GM19328 (cell line): ENCODE results near the gene BORA.
"Not testable (repeated sequence)": the region's sequence is repeated elsewhere in the genome, so short reads cannot be mapped to it uniquely, and the experiment has no call there.

Experiments used
- ATAC-seq: cut with Tn5 transposase; IDR thresholded peaks from one replicate; pipeline ENCODE4 v1.9.1; 2021; ENCODE audit warnings: mild to moderate bottlenecking, moderate library complexity; ENCODE audit not compliant: unreplicated experiment

Gene BORA

DNA sequence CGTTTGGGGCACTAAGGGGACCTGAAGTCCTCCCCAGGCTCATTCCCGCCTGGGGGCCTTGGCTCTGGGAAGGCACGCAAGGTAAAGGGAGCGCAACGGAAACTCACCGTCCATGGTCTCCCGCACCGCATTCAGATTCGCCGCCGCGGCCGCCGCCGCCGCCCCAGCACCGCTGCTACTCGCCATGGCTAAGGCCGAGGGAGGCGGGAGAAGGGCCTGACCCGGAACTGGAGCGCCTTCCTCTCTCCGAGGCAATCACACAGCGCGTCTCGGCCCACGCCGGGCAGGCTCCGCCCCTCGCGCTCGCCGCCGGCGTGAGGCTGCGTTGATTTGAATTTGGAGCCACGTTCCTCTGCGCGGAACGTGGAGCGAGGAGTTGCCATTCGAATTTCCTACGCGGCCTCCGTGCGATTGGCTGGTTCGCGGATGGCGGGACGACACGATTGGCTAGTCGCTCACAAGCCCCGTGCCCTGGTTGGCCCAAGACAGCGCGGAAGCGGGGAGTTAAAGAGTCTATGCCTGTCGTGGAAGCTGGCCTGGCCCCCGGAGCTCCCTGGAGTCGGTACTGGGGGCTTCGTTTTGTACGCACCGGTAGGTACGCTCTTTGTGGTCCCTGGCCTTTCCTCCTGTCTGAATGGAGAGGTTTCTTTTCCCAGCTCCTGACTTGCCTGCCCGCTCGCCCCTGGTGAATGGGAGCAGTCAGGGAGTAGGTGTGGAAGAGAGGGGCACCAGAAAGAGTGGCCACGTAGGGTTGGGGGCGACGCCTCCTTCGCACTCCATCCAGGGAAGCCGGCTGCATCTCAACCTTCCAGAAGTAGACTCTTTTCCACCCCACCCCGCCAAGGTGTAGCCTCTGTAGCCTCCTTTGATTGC is at the start of gene BORA, which contains the start of gene MZT1:
TSS of gene BORA (plus strand) at position 507 of the 873 bp plus-strand sequence. CDS start 1,018 bp downstream, outside the sequence.
TSS of gene MZT1 (minus strand) at position 213 of the 873 bp plus-strand sequence. CDS start at position 186, 27 bp downstream.
- ATAC-seq, result peak; percentile 95

DNA sequence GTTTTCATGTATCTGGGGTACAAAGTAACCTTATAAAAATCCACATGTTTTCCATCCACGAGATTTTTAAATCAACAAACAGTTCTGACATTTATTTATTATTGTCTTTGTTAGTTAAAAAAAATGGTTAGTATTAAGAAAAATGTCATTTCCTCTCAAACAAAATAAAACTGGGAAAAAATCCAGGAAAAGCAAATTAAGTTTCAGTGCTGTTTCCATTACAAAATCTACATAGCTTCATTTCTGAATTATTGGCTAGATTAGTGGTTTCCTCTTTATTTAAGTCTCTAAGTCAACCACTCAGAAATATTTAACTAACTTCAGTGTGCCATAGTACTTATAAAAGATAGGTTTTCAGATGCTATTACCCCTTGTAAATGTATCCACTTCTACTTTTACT is 49.4 kb upstream of the BORA start:
- no peak for ATAC-seq

DNA sequence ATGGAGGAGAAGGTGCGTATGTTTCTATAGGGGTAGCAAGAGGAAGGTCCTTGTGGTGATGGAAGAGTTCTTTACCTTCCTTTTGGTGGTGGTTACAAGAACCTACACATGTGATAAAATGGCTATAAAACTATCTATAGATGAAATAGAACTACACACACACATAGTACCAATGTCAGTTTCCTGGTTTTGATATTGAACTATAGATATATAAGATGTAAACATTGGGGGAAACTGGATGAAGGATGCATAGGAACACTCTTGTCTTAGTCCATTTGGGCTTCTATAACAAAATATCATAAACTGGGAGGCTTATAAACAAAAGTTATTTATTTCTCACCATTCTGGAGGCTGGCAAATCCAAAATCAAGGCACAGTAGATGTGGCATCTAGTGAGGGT is 47.4 kb upstream of the BORA start:
- no peak for ATAC-seq

DNA sequence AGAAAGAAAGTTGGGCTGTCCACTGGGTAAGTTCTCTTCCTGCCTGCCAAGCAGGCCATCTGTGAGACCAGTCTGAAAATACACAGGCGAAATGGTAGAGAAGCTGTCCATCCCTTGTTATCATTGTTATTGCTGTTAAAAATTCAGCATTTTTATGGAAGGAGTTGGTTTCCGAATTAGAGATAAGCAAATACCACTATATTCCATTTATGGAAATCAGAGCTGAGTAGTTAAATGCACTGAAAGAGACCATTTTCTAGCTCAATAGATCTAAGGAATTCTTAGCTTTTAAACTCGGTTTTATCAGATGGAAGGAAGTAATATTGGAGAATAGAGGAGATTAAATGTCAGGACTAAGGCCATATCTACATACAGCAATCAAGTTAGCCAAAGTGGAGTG is 41.0 kb upstream of the BORA start:
- ATAC-seq, result no peak

DNA sequence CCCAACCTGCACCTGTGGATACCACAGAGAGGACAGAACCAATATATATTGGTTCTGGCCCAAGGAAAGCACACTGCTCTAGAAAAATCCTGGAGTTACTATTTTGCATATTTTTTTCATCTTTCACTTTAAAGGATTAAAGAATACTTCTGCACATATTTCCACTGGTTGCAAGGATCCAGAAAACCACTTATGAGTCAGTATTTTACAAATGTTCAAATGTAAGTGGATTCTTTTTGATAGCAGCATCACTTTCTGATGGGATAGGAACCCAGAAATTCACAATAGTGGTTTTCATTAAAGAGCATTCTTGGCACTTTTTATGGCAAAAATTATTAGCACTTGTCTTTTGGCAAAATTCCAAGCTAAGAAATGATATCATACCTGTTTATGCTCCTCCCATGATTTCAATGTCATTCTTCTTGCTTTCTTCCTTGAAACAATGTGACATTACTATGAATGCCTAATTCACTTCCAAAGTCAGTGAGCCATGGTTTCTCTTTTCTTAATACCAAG is 38.5 kb upstream of the BORA start:
- ATAC-seq, result no peak

DNA sequence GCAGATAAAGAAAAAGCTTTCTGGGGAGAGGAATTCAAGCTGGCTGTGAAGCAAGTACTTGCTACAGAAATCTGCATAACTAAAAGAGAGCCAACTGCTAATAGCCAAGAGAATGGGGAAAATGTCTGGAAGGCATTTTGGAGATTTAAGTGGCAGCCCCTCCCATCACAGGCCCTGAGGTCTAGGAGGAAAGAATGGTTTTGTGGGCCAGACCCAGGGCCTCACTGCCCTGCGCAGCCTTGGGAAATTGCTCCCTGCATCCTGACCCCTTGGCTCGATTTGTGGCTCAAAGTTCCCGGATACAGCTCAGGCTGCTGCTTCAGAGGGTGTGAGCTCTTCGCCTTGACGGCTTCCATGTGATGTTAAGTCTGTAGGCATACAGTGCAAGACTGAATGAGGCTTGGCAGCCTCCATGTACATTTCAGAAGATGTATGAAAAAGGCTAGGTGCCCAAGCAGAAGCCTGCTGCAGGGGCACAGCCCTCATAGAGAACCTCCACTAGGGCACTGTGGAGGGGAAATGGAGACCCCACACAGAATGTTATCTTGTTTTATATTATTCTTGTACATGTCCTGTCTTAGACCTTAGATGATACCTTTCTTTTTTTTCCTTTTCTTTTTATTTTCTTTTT is 34.7 kb upstream of the BORA start:
- ATAC-seq, result no peak

DNA sequence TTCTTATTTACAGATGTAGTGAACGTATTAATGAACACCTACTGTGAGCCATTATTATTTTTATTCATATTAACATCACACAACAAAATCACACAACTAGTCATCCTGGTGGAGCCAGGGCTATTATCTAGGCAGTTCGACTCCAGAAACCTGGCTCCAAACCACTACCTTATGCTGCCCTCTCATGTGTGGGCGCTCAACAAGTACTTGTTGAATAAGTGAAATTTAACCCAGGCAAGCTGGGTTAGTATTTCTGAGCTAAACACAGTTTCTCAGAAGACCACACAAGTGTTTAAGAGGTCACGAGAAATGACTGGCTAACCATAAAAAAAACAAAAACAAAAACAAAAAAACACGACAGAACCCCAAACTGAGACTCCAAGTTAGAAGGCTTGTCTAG is 33.9 kb upstream of the BORA start:
- ATAC-seq, result no peak

DNA sequence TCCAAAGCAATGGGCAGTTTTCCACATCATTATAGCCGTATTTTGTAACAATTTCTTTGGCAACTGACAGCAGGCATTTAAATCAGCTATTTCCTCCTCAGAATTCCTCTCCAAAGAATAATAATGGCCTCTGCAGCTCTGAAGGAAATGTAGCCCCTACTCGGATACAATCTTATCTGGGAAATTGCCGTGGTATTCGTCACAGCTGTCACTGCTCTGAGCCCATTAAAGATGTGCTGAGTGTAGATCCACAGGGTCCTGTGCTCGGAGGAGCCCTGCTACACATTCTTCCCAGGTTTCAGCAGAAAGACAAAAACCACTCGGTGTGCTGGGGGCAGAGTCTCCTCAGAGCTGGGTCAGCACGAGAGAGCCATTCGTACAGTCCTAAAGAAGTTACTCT is 33.4 kb upstream of the BORA start:
- ATAC-seq, result no peak

DNA sequence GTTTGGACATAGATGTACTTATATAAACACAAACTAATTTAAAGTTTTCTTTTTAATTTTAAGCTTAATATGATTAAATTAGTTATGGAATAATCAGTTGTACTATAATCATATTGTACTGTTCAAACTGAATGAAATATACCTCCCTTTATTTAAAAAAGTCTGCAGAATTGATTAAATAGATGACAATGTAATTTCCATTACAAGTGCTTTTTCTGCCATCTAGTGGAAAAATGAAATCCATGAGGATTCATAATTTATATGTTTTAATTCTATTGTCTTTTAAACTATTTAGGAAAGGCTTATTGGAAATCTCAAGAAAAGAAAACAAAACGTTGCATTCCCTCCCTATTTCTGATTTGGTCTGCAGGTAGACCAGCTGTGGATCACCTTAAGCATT is 31.1 kb upstream of the BORA start:
- ATAC-seq, result no peak

DNA sequence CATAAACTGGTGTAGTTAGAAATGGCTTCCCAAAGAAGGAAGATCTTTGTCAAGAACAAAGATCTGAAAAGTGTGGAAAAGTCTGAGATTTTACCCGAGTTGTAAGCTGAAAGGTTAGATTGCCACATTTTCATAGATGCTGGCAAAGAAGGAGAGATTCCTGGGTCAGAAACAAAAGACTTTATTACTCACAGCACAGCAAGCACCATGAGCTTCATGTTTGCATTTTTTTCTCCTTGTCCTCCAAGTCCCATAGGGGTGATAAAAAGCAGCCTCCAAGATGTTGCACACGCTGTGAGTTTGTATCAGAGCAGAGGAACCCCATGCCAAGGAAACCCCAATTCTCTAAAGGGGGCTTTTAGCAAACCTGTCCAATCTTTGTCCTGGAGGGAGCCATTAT is 29.6 kb upstream of the BORA start:
- no peak for ATAC-seq

DNA sequence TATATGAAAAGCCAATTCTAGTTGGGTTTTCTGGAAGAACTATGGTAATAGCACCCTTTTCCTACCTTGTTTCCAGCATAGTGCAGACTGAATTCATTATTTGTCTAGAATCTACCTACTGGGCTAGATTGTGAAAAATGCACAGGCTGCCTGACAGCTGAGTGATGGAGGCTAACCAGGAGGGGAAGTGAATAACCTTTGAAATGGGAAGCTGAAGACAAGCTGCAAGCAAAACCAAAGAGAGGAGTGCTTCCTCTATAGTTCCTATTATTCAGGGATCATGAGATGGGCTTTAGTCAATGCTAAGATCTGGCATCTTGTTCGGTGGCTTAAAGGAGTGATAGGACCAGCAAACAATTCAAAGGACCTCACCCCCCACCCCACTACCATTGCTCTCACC is 27.2 kb upstream of the BORA start:
- ATAC-seq, result no peak

DNA sequence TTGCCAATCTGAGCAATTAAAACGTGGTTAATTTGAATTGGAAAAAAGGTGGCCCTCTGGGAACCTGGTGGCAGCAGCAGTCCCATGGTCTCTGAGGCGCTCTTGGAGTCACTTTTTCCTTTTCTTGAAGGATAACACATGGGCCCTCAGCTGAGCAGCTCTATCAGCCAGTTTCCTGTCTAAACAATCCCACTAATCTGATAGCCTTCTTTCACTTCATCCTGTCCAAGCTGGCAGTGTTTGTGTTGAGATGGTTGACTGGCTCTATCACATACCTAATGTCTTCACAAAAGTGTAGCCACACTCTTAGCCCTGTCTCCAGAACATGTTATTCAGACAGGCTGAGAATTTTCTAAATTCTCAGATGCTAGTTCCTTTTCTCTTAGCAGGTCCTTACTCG is 10.9 kb upstream of the BORA start:
- ATAC-seq, result no peak

DNA sequence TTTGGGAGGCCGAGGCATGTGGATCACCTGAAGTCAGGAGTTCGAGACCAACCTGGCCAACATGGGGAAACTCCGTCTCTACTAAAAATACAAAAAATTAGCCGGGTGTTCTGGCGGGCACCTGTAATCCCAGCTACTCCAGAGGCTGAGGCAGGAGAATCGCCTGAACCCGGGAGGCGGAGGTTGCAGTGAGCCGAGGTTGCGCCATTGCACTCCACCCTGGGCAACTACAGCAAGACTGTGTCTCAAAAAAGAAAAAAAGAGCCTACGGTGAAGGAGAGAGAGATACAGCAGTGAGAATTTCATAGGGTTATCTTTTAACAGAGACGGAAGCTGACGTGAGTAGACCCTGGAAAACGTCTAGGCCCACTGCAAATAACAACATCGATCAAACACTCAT is 1.5 kb upstream of the BORA start:
- ATAC-seq, result not testable (repeated sequence)

DNA sequence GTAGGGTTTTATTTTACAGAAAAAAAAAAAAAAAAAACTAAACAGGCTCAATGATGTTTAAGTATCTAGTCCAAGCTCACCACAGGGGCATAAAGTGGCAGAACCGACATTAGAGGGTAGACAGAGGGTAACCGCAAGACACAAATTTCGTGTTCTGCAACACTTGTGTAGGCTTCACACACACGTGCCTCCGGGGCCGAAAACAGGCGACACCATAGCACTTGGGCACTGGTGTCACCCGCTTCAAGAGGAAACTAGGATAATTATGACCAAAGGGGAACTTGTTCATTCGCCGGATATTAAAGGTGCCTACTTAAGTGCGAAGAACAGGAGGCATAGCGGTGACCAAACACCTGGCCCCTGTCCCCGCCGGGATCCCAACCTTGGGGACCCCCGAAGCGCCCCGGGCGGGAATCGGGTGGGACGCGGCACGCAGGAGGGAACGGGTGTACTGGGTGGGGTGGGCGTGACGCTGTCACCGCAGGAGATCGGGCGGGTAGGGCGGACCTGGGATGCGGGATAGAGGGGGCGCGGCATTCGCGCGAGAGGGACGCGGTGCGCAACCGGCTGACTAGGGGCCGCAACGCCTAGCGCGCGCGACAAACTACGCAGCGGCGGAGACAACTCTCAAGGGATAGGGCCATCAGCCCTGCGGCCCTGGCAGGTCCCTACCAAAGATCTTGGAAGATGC is 852 bp upstream of the BORA start:
- ATAC-seq, result peak; percentile 14

DNA sequence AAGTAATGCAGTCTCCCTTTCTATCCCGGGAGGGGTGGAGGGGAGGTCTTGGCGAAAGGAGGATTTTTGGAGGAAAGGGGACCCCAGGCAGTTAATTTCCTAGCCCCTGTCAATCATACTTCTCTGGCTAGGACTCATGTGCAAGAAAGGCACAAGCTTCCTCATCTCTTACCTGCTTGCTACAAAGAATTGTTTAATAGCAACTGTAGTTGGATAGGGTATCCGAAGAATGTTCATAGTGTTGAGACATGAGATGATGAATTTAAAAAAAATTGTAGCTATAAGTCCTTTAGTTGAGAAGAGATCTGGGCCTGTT is 525 bp downstream of the BORA start:
- ATAC-seq, result no peak

DNA sequence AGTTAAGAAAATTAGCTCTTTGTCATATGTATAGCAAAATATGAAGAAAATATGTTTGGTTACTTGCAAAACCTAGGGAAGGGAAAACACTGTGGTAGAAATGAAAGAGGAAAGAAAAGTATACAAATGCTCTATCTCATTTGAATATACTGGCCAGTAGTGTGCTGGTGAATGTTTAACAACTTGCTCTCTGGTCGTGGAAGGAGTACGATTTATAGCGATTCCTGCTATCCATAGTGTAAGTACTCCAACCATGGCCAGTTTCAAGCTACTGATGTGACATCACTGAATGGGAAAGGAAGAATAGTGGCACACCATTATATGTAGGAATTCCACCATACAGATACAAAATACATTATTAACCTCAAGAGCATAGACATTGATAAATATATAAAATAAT is 9.3 kb downstream of the BORA start:
- no peak for ATAC-seq

DNA sequence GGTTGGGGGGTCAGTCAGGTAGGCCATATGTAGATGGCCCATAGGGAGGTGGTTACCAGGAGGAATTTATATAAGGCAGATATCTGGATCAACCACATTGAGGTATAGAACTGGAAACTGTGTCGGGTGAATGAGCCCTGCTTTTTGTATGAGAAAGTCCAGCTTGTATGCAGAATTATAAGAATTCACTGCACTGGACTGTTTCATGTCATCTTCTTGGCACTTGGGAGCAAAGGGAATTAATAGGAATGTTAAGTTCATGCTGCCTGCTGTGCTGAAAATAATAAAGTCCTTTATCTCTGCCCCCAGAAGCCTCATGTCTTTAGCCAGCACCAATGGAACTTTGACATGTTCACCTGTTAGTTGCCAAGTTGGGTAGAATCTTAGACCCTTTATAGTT is 12.3 kb downstream of the BORA start:
- no peak for ATAC-seq

DNA sequence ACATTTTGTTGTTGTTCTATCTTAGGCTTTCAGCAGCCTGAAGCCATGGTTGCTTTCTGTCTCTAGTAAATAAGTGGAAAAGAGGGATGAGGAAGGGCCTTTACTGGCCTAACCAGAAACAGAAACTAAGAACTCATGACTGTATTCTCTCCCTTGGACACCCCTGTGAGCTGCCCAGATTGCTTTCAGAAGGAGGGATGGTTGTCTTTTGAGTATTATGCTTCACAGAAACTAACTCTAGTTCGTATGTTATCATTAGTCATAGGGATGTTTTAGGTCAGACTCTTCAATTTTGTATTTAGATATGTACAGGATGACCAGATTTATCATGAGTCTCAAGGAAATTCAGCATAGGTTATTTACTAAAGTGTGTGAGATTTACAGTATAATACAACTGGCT is 17.5 kb downstream of the BORA start:
- no peak for ATAC-seq

DNA sequence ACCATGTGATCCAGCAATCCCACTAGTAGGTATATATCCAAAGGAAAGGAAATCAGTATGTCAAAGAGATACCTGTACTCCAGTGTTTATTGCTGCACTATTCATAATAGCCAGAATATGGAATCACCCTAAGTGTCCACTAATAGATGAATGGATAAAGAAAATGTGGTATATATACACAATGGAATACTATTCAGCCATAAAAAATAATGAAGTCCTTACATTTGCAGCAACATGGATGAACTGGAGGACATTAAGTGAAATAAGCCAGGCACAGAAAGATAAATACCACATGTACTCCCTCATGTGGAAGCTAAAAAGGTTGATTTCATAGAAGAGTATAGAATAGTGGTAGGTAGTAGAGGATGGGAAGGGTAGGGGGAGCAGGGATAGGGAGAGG is 23.5 kb downstream of the BORA start:
- no peak for ATAC-seq

DNA sequence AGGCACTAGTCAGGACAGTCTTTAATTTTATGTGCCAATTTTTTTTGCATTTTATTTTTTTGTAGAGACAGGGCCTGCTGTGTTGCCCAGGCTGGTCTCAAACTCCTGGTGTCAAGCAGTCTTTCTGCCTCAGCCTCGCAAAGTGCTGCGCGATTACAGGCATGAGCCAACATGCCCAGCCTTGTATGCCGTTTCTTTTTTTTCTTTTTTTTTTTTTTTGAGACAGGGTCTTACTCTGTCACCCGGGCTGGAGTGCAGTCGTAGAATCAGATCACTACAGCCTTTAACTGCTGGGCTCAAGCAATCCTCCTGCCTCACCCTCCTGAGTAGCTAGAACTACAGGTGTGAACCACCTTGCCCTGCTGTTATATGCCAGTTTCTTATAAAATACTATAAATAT is 26.4 kb downstream of the BORA start:
- no peak for ATAC-seq

DNA sequence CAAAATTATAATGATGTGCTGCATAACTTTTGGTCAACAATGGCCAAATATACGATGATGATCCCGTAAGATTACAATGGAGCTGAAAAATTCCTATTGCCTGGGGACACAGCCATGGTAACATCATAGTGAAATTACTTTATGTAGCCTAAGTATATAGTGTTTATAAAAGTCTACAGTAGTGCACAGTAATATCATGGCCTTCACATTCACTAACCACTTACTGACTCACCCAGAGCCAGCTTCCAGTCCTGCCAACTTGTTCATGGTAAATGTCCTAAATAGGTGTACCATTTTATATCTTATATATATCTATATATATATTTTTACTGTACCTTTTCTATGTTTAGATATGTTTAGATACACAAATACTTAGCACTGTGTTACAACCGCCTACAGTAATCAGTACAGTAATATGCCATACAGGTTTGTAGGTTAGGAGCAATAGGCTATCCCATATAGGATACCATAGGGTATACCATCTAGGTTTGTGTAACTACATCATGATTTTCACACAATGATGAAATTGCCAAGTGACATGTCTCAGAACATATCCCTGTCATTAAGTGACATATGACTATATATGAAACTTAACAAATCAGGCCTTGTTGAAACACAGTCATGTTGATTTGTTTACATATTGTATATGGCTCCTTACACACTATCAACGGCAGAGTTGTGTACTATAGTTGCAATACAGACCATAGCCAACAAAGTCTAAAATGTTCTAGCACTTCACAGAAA is 30.2 kb downstream of the BORA start:
- ATAC-seq, result no peak
